Measurements from ENCODE around the gene CCDC9B. TPM values are rescaled to one million over a fixed set of nuclear protein-coding genes. Genes with fewer than 3 reads are reported as not detected.

CCDC9B gene
- total RNA-seq, 1 donor from 2014 or later: 0.41 TPM

GRCh38 chr15:40369971-40370370 is 29.2 kb upstream of the CCDC9B start:
- peaks cover 23% of the 10 kb centered on the region for H3K27me3 Mint-ChIP-seq (ENCODE audit: low read depth)
- intact Hi-C loops (cut with micrococcal nuclease): loop anchor here (5.0 kb wide), 1 partner anchor 37 kb away; the partner anchor contains the start of gene IVD

GRCh38 chr15:40369474-40369869 is 28.7 kb upstream of the CCDC9B start:
- no peaks in the 10 kb centered on the region for H3K36me3 Mint-ChIP-seq (ENCODE audit: low read depth)
- H3K27ac Mint-ChIP-seq: no peak overlapping the region
- peaks cover 23% of the 10 kb centered on the region for H3K27me3 Mint-ChIP-seq (ENCODE audit: low read depth)
- DNase-seq (ENCODE audit: low spot score): no peak
- H3K4me3 Mint-ChIP-seq (ENCODE audit: low read depth): no peak overlapping the region
- intact Hi-C loops (cut with micrococcal nuclease): loop anchor here (5.0 kb wide), 1 partner anchor 38 kb away; the partner anchor contains the start of gene IVD
- H3K4me1 Mint-ChIP-seq (ENCODE audit: low read depth): peaks cover 11% of the 10 kb centered on the region
- no peaks in the 10 kb centered on the region for H3K9me3 Mint-ChIP-seq

More at GRCh38 chr15:40369971-40370370, 29.2 kb upstream of the CCDC9B start:
- no peaks in the 10 kb centered on the region for H3K9me3 Mint-ChIP-seq
- peaks cover 11% of the 10 kb centered on the region for H3K4me1 Mint-ChIP-seq (ENCODE audit: low read depth)
- no peak for DNase-seq (ENCODE audit: low spot score)
- H3K36me3 Mint-ChIP-seq (ENCODE audit: low read depth): no peaks in the 10 kb centered on the region
- no peak overlapping the region for H3K4me3 Mint-ChIP-seq (ENCODE audit: low read depth)
- H3K27ac Mint-ChIP-seq: no peak overlapping the region

GRCh38 chr15:40368719-40369473 is 28.2 kb upstream of the CCDC9B start:
- Mint-ChIP-seq H3K27me3 (ENCODE audit: low read depth) (peaks cover 23% of the 10 kb centered on the region), H3K4me1 (ENCODE audit: low read depth) (peaks cover 11% of the 10 kb centered on the region), H3K4me3 (ENCODE audit: low read depth) (peak overlapping the region; percentile 8), H3K36me3 (ENCODE audit: low read depth) (no peaks in the 10 kb centered on the region), H3K27ac (no peak overlapping the region), H3K9me3 (no peaks in the 10 kb centered on the region)
- no peak for DNase-seq (ENCODE audit: low spot score)
- intact Hi-C loops (cut with micrococcal nuclease): loop anchor here (1.0 to 5.0 kb wide), 4 partner anchors 11 to 53 kb away; partner anchors contain the start of genes DISP2, IVD and KNSTRN

GRCh38 chr15:40367686-40368611 is 27.2 kb upstream of the CCDC9B start:
- Mint-ChIP-seq H3K4me1 (ENCODE audit: low read depth) (peaks cover 11% of the 10 kb centered on the region), H3K9me3 (no peaks in the 10 kb centered on the region), H3K27ac (peak overlapping the region; percentile 46), H3K27me3 (ENCODE audit: low read depth) (peaks cover 23% of the 10 kb centered on the region), H3K36me3 (ENCODE audit: low read depth) (no peaks in the 10 kb centered on the region), H3K4me3 (ENCODE audit: low read depth) (peak overlapping the region; percentile 74)
- intact Hi-C loops (cut with micrococcal nuclease): loop anchor here (1.0 to 5.0 kb wide), 4 partner anchors 10 to 54 kb away; partner anchors contain the start of genes DISP2, IVD and KNSTRN
- peak; percentile 88 for DNase-seq (ENCODE audit: low spot score)

- no peak for DNase-seq (ENCODE audit: low spot score)
- no peak overlapping the region for H3K27ac Mint-ChIP-seq
- H3K4me1 Mint-ChIP-seq (ENCODE audit: low read depth): peaks cover 11% of the 10 kb centered on the region
- no peaks in the 10 kb centered on the region for H3K36me3 Mint-ChIP-seq (ENCODE audit: low read depth)
- H3K4me3 Mint-ChIP-seq (ENCODE audit: low read depth): peak overlapping the region; percentile 74
- no peaks in the 10 kb centered on the region for H3K9me3 Mint-ChIP-seq
- intact Hi-C loops (cut with micrococcal nuclease): loop anchor here (5.0 kb wide), 1 partner anchor 40 kb away; the partner anchor contains the start of gene IVD
- peaks cover 20% of the 10 kb centered on the region for H3K27me3 Mint-ChIP-seq (ENCODE audit: low read depth)
Observed at GRCh38 chr15:40367371-40367685, 26.6 kb upstream of the CCDC9B start.

- DNase-seq (ENCODE audit: low spot score): no peak
- Mint-ChIP-seq H3K4me1 (ENCODE audit: low read depth) (peaks cover 11% of the 10 kb centered on the region), H3K27me3 (ENCODE audit: low read depth) (peaks cover 13% of the 10 kb centered on the region), H3K36me3 (ENCODE audit: low read depth) (no peaks in the 10 kb centered on the region), H3K4me3 (ENCODE audit: low read depth) (peak overlapping the region; percentile 74), H3K27ac (no peak overlapping the region), H3K9me3 (no peaks in the 10 kb centered on the region)
- intact Hi-C loops (cut with micrococcal nuclease): loop anchor here (5.0 kb wide), 1 partner anchor 41 kb away; the partner anchor contains the start of gene IVD
Observed at GRCh38 chr15:40366457-40367370, 26.0 kb upstream of the CCDC9B start.

GRCh38 chr15:40365624-40366456 is 25.1 kb upstream of the CCDC9B start:
- Mint-ChIP-seq H3K27me3 (ENCODE audit: low read depth) (peaks cover 8% of the 10 kb centered on the region), H3K4me3 (ENCODE audit: low read depth) (no peak overlapping the region), H3K4me1 (ENCODE audit: low read depth) (peaks cover 11% of the 10 kb centered on the region), H3K27ac (no peak overlapping the region), H3K36me3 (ENCODE audit: low read depth) (no peaks in the 10 kb centered on the region), H3K9me3 (no peaks in the 10 kb centered on the region)
- DNase-seq (ENCODE audit: low spot score): no peak
- intact Hi-C loops (cut with micrococcal nuclease): loop anchor here (5.0 kb wide), 1 partner anchor 41 kb away; the partner anchor contains the start of gene IVD

GRCh38 chr15:40365016-40365415 is 24.3 kb upstream of the CCDC9B start:
- Mint-ChIP-seq H3K27ac (no peak overlapping the region), H3K4me1 (ENCODE audit: low read depth) (peaks cover 11% of the 10 kb centered on the region), H3K4me3 (ENCODE audit: low read depth) (no peak overlapping the region), H3K9me3 (no peaks in the 10 kb centered on the region), H3K36me3 (ENCODE audit: low read depth) (no peaks in the 10 kb centered on the region), H3K27me3 (ENCODE audit: low read depth) (peaks cover 9% of the 10 kb centered on the region)
- DNase-seq (ENCODE audit: low spot score): no peak
- intact Hi-C loops (cut with micrococcal nuclease): loop anchor here (5.0 kb wide), 1 partner anchor 42 kb away; the partner anchor contains the start of gene IVD

GRCh38 chr15:40364251-40364650 is 23.5 kb upstream of the CCDC9B start:
- Mint-ChIP-seq H3K27me3 (ENCODE audit: low read depth) (peaks cover 10% of the 10 kb centered on the region), H3K27ac (no peak overlapping the region), H3K36me3 (ENCODE audit: low read depth) (no peaks in the 10 kb centered on the region), H3K4me1 (ENCODE audit: low read depth) (peaks cover 11% of the 10 kb centered on the region), H3K4me3 (ENCODE audit: low read depth) (no peak overlapping the region), H3K9me3 (no peaks in the 10 kb centered on the region)
- intact Hi-C loops (cut with micrococcal nuclease): no loop called here
- no peak for DNase-seq (ENCODE audit: low spot score)

- Mint-ChIP-seq H3K36me3 (ENCODE audit: low read depth) (no peaks in the 10 kb centered on the region), H3K27ac (no peak overlapping the region), H3K4me3 (ENCODE audit: low read depth) (no peak overlapping the region), H3K4me1 (ENCODE audit: low read depth) (peaks cover 15% of the 10 kb centered on the region), H3K27me3 (ENCODE audit: low read depth) (peaks cover 11% of the 10 kb centered on the region), H3K9me3 (no peaks in the 10 kb centered on the region)
- intact Hi-C loops (cut with micrococcal nuclease): no loop called here
- no peak for DNase-seq (ENCODE audit: low spot score)
Observed at GRCh38 chr15:40363611-40364010, 22.9 kb upstream of the CCDC9B start.

GRCh38 chr15:40361640-40362039 is 20.9 kb upstream of the CCDC9B start:
- H3K9me3 Mint-ChIP-seq: no peaks in the 10 kb centered on the region
- no peak overlapping the region for H3K4me3 Mint-ChIP-seq (ENCODE audit: low read depth)
- peaks cover 7% of the 10 kb centered on the region for H3K4me1 Mint-ChIP-seq (ENCODE audit: low read depth)
- intact Hi-C loops (cut with micrococcal nuclease): no loop called here
- DNase-seq (ENCODE audit: low spot score): no peak
- H3K36me3 Mint-ChIP-seq (ENCODE audit: low read depth): no peaks in the 10 kb centered on the region
- H3K27me3 Mint-ChIP-seq (ENCODE audit: low read depth): peaks cover 18% of the 10 kb centered on the region
- H3K27ac Mint-ChIP-seq: no peak overlapping the region

Measured in activated T-helper 2 cell treated with anti-CD3 and anti-CD28 coated beads, Interferon-gamma antibody, Interleukin-2, Interleukin-4, amounts not matched to agents 10 μg/mL and 5 μg/mL and 100 μg/mL, durations not matched to agents 14 hours and 24 hours and 36 hours (primary cell).